Heart left ventricle (tissue), 13 donors: ENCODE measurements around the gene SERPINB12.

ENCODE experiments used
- CTCF ChIP-seq, 12 donors: fragments of 200-600 bp; sonication (generic) in 4 of 12; IDR thresholded peaks; one replicate each; pipeline versions ENCODE4 v1.5.0 to v1.8.0; 2018 to 2022; ENCODE audit warnings: antibody characterized with exemption in 12 of 12, mild to moderate bottlenecking in 5 of 12
- POLR2A ChIP-seq, 2 donors: fragments of 450-650 bp; IDR thresholded peaks; one replicate each; pipeline ENCODE4 v1.6.1; 2017; ENCODE audit warnings: antibody characterized with exemption in 2 of 2, mild to moderate bottlenecking in 2 of 2, moderate library complexity in 2 of 2
- donor health status: ischemic (EF 13 %, LVEDD 7.1; RV severe dilation, severe dysfunction).
- donor health status: DM: no; HTN: yes; CAD: no.
- donor health status: DM: no; HTN: no; CAD: no.
- donor health status: ischemic (EF 25% LVEDD 6.9; RV normal size, moderate dysfunction).
- donor health status: ischemic (EF 25% LVEDD 5.7; RV mildly dilated, moderate dysfunction).
- donor health status: ischemic (EF 35%, LVEDD 5.7; RV mildly dilated, moderate dysfunction).
- donor health status: nonischemic (EF 11% LVEDD 7.7; RV severe dilation, severe dysfunction).
- donor health status: DM: yes; HTN: yes; CAD: no.
- donor health status: PGD.
- donor health status: ischemic (EF 29% LVEDD 5.4; RV normal size, mild dysfunction).
- donor health status: nonischemic (EF 23%, LVEDD 6.1; RV moderate dilation, normal function).

GRCh38 chr18:63590966-63591695 is 49.0 kb downstream of the SERPINB12 start:
- TF ChIP-seq CTCF (IDR thresholded peaks at IDR 0.05) (no peak), POLR2A (IDR thresholded peaks at IDR 0.05) (no peak)
